Neutrophil (primary cell): ENCODE results near the gene PROSER3.

Source experiments
- H3K27ac ChIP-seq: fragments of 200-600 bp; sonication (generic); 2 replicates; pipeline ENCODE4 v1.5.1; 2016; ENCODE audit warnings: mild to moderate bottlenecking, moderate library complexity
- H3K27me3 ChIP-seq: fragments of 200-600 bp; sonication (generic); 2 replicates; pipeline ENCODE4 v1.6.0; 2016; ENCODE audit warnings: mild to moderate bottlenecking
- H3K36me3 ChIP-seq: fragments of 200-600 bp; sonication (generic); 2 replicates; pipeline ENCODE4 v1.5.1; 2017
- H3K4me1 ChIP-seq, 2 experiments: fragments of 200-600 bp in 1 of 2; sonication (generic) in 1 of 2; 1 replicate in 1 of 2; 2 replicates in 1 of 2; pipeline versions ENCODE4 v1.5.1 to v1.6.1; 2013 to 2016; ENCODE audit warnings: low read depth in 1 of 2, low read length in 1 of 2, mild to moderate bottlenecking in 1 of 2, moderate library complexity in 1 of 2; ENCODE audit not compliant: control insufficient read depth in 1 of 2, insufficient read depth in 1 of 2
- H3K4me3 ChIP-seq, 2 experiments: fragments of 200-600 bp in 1 of 2; sonication (generic) in 1 of 2; 1 replicate in 1 of 2; 2 replicates in 1 of 2; pipeline ENCODE4 v1.5.1; 2013 to 2016; ENCODE audit warnings: low read depth in 1 of 2, low read length in 1 of 2, mild to moderate bottlenecking in 1 of 2, moderate library complexity in 1 of 2
- H3K9me3 ChIP-seq: fragments of 200-600 bp; sonication (generic); 2 replicates; pipeline ENCODE4 v1.5.1; 2016
- TF ChIP-seq, protein P1 (sequence below): fragments of 200-600 bp; sonication (generic); IDR thresholded peaks from 2 replicates; pipeline ENCODE4 v1.5.1; 2016; ENCODE audit warnings: antibody characterized with exemption

Gene PROSER3

DNA sequence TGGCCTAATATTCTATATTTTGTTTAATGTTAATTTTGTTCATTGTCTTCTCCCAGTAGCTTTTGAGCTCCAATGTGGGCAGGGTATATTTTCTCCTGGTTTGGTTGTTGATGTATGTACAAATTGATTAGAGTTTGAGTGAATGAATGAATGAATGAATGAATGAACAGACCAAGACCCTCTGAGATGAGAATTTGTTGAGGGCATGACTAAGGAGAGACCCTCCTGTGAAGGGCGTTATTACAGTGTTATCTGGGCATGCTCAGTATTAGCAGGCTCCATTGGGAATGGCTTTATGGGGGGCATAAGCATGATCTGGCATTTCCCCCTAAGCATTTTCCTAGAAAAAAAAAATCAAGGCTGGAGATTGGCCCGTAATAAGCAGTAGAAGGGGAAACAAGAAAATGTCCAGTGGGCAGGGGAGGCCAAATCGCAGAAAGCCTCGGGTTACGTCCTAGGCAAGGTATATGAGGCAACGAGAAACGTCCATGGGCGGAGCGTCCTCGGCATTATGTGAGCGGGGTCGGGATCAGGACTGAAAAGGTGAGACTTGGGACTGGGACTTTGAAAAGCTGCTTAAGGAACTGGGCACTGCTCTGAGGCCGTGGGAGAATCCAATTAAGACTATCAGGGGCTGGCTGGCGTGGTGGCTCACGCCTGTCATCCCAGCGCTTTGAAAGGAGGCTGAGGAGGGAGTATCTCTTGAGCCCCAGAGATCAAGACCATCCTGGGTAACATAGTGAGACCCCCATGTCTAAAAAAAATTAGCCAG is 16.5 kb downstream of the PROSER3 start:
- peaks cover 15 to 19% of the 10 kb centered on the region in 2 experiments for H3K4me1 ChIP-seq
- H3K4me3 ChIP-seq, result peak overlapping the region; percentile 74 to 93
- TF ChIP-seq, protein P1, sequence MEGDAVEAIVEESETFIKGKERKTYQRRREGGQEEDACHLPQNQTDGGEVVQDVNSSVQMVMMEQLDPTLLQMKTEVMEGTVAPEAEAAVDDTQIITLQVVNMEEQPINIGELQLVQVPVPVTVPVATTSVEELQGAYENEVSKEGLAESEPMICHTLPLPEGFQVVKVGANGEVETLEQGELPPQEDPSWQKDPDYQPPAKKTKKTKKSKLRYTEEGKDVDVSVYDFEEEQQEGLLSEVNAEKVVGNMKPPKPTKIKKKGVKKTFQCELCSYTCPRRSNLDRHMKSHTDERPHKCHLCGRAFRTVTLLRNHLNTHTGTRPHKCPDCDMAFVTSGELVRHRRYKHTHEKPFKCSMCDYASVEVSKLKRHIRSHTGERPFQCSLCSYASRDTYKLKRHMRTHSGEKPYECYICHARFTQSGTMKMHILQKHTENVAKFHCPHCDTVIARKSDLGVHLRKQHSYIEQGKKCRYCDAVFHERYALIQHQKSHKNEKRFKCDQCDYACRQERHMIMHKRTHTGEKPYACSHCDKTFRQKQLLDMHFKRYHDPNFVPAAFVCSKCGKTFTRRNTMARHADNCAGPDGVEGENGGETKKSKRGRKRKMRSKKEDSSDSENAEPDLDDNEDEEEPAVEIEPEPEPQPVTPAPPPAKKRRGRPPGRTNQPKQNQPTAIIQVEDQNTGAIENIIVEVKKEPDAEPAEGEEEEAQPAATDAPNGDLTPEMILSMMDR, result no peak
- no peaks in the 10 kb centered on the region for H3K9me3 ChIP-seq
- no peaks in the 10 kb centered on the region for H3K27me3 ChIP-seq
- no peak overlapping the region for H3K27ac ChIP-seq
- peaks cover 20% of the 10 kb centered on the region for H3K36me3 ChIP-seq

DNA sequence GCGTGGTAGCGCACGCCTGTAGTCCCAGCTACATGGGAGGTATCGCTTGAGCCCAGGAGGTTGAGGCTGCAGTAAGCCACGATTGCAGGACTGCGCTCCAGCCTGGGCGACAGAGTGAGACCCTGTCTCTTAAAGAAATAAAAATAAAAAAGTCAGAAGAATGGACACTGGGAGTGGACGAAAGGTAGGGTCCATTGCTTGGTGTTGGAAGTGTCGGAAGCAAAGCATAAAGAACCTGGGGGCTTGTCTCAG is 17.0 kb downstream of the PROSER3 start:
- H3K27ac ChIP-seq, result peak overlapping the region; percentile 61
- H3K4me1 ChIP-seq, result peaks cover 15 to 19% of the 10 kb centered on the region in 2 experiments
- TF ChIP-seq, protein P1, result no peak
- H3K27me3 ChIP-seq, result no peaks in the 10 kb centered on the region
- no peaks in the 10 kb centered on the region for H3K9me3 ChIP-seq
- peaks cover 25% of the 10 kb centered on the region for H3K36me3 ChIP-seq
- H3K4me3 ChIP-seq, result peak overlapping the region; percentile 74 to 93

DNA sequence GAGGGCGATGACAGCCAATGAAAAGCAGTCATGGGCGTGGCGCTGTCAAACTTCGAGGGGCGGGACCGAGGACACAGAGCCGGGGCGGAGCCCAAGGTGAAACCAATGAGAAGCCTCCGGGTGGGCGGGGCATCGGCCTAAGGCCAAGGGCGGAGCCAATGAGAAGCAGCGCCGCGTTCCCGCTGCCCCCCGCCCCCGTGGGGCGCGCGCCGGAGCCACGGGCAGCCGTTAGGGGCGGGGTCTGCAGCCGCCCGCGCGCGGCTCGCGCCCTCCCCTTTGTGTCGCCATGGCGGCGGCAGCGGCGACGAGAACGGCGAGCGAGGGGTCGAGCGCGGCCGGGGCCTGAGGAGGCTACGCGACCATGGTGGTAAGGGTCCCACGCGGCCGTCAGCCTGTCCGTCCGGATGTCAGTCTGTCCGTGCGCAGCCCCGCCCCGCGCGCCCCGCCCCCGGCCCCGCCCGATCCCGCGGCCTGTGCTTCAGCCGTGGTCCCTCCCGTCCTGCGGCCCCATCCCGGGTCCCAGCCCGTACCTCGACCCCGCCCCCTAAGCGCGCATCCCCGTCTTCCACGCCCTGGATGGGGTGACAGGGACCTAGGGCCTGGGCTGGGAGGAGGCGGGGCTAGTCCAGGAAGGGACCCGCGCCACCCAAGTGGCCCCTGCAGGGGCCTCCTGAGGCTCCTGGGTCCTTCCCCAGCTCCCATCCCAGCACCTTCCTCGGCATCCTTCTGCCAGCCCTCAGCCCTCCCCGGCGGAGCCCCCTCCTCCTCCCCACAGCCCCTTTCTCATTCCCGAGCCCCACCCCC is 17.5 kb downstream of the PROSER3 start, which contains the start of gene ARHGAP33:
TSS of gene ARHGAP33 (plus strand) at position 267 of the 804 bp plus-strand sequence. CDS start at position 362, 95 bp downstream.
- H3K9me3 ChIP-seq, result no peaks in the 10 kb centered on the region
- peak within 1 kb of the TSS; percentile 61 for H3K27ac ChIP-seq

DNA sequence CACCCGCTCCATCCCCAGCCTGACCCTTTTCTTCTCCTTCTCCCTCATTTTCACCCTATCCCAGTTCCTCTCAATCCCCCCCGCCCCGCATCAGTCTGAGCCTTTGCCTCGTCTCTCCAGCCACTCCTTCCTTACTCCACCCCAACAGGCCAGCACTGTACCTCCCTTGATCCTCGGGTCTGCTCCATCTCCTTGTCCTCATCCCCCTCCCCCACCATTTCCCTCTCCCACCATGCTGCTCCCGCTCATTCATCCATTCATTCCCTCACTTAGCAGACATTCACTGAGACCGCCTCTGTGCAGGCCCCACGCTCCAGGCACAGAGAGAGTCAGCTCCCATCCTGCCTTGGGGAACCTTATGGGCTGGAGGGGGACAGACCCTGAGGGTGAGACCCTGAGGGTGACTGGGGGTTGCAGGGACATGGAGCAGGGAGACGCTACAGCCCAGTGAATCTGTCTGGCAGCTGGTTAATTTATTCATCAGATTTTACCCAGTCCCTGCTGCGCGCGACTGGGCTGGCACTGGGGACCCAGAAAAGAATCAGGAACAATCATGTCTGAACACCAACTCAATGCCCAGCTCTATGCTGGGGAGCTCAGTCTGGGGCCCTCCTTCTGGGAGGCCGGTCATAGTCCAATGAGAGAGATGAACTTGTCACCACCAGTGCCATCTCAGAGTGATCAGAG is 18.3 kb downstream of the PROSER3 start:
- Histone ChIP-seq H3K4me3 (peak overlapping the region; percentile 74 to 93), H3K4me1 (peaks cover 15 to 19% of the 10 kb centered on the region in 2 experiments), H3K27ac (no peak overlapping the region), H3K36me3 (peaks cover 37% of the 10 kb centered on the region), H3K27me3 (no peaks in the 10 kb centered on the region), H3K9me3 (no peaks in the 10 kb centered on the region)
- TF ChIP-seq, protein P1, result no peak

More for the DNA sequence above, 17.5 kb downstream of the PROSER3 start, which contains the start of gene ARHGAP33:
- Histone ChIP-seq H3K4me3 (peak within 1 kb of the TSS; percentile 74 to 93), H3K36me3 (peaks cover 30% of the 10 kb centered on the region), H3K27me3 (no peaks in the 10 kb centered on the region), H3K4me1 (peaks cover 15 to 19% of the 10 kb centered on the region in 2 experiments)
- TF ChIP-seq, protein P1, result peak; percentile 49

DNA sequence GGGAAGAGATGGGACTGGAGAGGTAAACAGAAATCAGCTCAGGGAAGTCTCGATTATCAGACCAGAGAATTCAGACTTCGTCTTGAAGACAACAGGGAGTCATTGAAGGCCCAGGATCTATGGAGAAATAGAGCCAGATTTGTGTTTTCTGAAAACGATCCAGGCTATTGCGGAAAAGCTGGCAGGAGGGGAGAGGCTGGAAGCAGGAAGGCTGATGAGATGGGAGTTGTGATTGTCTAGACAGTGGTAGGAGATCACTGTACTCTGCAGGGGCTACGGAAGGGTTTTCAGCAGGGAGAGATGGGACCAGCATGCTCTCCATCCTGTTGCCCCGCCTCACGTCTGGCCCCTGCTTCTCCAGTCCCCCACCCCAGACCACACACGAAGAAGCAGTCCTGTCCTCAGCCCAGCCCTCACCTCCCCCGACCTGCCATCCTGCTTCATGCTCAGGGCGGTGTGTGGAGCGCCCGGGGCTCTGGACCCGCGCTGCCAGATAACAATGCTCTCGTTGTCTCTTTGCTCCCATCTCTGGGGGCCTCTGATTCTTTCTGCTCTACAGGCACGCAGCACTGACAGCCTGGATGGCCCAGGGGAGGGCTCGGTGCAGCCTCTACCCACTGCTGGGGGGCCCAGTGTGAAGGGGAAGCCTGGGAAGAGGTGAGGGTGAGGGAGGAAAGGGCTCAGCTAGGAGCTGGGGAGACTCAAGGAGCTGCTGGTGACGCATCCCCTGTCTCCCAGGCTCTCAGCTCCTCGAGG is 19.3 kb downstream of the PROSER3 start:
- Histone ChIP-seq H3K9me3 (no peaks in the 10 kb centered on the region), H3K4me1 (peaks cover 15 to 19% of the 10 kb centered on the region in 2 experiments), H3K4me3 (no peak overlapping the region), H3K36me3 (peaks cover 48% of the 10 kb centered on the region), H3K27me3 (no peaks in the 10 kb centered on the region), H3K27ac (no peak overlapping the region)
- TF ChIP-seq, protein P1, result no peak
